Liver (tissue), 3 donors: ENCODE measurements around the gene SLBP.

Experiments
- HNF4G ChIP-seq: IDR thresholded peaks from 2 replicates; pipeline ENCODE4 v1.6.1; 2016; ENCODE audit warnings: antibody characterized with exemption
- RXRA ChIP-seq, 2 donors: IDR thresholded peaks; 2 replicates each; pipeline ENCODE4 v1.6.1; 2017 to 2018; ENCODE audit warnings: antibody characterized with exemption in 2 of 2, mild to moderate bottlenecking in 1 of 2
- TAF1 ChIP-seq: conservative IDR thresholded peaks from 2 replicates; pipeline ENCODE4 v1.6.1; 2016; ENCODE audit warnings: antibody characterized with exemption, mild to moderate bottlenecking
- TF ChIP-seq, protein P1 (sequence below): fragments of 150-350 bp; IDR thresholded peaks from 2 replicates; pipeline ENCODE4 v1.5.1; 2017; ENCODE audit warnings: improper control_type of control experiment, low read depth, low read length; ENCODE audit not compliant: missing input control
- donor health status: healthy.
- donor health status: healthy.

DNA sequence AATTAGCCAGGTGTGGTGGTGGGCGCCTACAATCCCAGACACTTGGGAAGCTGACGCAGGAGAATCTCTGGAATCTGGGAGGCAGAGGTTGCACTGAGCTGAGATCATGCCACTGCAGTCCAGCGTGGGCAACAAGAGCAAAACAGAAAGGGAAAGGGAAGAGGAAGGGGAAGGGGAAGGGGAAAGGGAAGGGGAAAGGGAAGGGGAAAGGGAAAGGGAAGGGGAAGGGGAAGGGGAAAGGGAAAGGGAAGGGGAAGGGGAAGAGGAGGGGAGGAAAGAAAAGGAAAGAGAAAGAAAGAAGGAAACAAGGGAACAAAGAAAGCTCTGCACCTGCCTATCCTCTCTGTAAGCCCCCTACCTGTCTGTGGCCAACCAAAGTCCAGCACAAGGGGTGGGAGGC lies 63.2 kb downstream of the SLBP start:
- no peak for TF ChIP-seq RXRA (IDR thresholded peaks at IDR 0.05)
- TF ChIP-seq, protein P1, sequence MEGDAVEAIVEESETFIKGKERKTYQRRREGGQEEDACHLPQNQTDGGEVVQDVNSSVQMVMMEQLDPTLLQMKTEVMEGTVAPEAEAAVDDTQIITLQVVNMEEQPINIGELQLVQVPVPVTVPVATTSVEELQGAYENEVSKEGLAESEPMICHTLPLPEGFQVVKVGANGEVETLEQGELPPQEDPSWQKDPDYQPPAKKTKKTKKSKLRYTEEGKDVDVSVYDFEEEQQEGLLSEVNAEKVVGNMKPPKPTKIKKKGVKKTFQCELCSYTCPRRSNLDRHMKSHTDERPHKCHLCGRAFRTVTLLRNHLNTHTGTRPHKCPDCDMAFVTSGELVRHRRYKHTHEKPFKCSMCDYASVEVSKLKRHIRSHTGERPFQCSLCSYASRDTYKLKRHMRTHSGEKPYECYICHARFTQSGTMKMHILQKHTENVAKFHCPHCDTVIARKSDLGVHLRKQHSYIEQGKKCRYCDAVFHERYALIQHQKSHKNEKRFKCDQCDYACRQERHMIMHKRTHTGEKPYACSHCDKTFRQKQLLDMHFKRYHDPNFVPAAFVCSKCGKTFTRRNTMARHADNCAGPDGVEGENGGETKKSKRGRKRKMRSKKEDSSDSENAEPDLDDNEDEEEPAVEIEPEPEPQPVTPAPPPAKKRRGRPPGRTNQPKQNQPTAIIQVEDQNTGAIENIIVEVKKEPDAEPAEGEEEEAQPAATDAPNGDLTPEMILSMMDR, result no peak
- TF ChIP-seq TAF1, result no peak
- no peak for TF ChIP-seq HNF4G
